Measurements from ENCODE around the gene ATP9B.
"Not testable (repeated sequence)": the region's sequence is repeated elsewhere in the genome, so short reads cannot be mapped to it uniquely, and the experiment has no call there.

The ATP9B gene

GRCh38 chr18:79068341-79068936 is 755 bp upstream of the ATP9B start:
- in situ Hi-C loops (cut with MboI; ENCODE audit: low pct_unique_long_range_greater_than_20kb, low sequenced_read_pairs, unreplicated experiment): no loop called here
- no peak for DNase-seq (ENCODE audit: low spot score)
- no peak for TF ChIP-seq CTCF (IDR thresholded peaks at IDR 0.05; ENCODE audit: extremely low read depth, insufficient read depth, missing control alignments)

GRCh38 chr18:79069717-79070151 is 540 bp downstream of the ATP9B start:
- no peak for TF ChIP-seq CTCF (IDR thresholded peaks at IDR 0.05; ENCODE audit: extremely low read depth, insufficient read depth, missing control alignments)
- DNase-seq (ENCODE audit: low spot score): no peak
- in situ Hi-C loops (cut with MboI; ENCODE audit: low pct_unique_long_range_greater_than_20kb, low sequenced_read_pairs, unreplicated experiment): no loop called here

GRCh38 chr18:79070486-79070885 is 1.3 kb downstream of the ATP9B start:
- peak; percentile 8 for DNase-seq (ENCODE audit: low spot score)
- no peak for TF ChIP-seq CTCF (IDR thresholded peaks at IDR 0.05; ENCODE audit: extremely low read depth, insufficient read depth, missing control alignments)
- in situ Hi-C loops (cut with MboI; ENCODE audit: low pct_unique_long_range_greater_than_20kb, low sequenced_read_pairs, unreplicated experiment): no loop called here

- no peak for TF ChIP-seq CTCF (IDR thresholded peaks at IDR 0.05; ENCODE audit: extremely low read depth, insufficient read depth, missing control alignments)
- in situ Hi-C loops (cut with MboI; ENCODE audit: low pct_unique_long_range_greater_than_20kb, low sequenced_read_pairs, unreplicated experiment): no loop called here
- DNase-seq (ENCODE audit: low spot score): peak; percentile 49
Observed at GRCh38 chr18:79071037-79071436, 1.8 kb downstream of the ATP9B start.

GRCh38 chr18:79071503-79072210 is 2.5 kb downstream of the ATP9B start:
- peak; percentile 6 for DNase-seq (ENCODE audit: low spot score)
- in situ Hi-C loops (cut with MboI; ENCODE audit: low pct_unique_long_range_greater_than_20kb, low sequenced_read_pairs, unreplicated experiment): no loop called here
- no peak for TF ChIP-seq CTCF (IDR thresholded peaks at IDR 0.05; ENCODE audit: extremely low read depth, insufficient read depth, missing control alignments)

- in situ Hi-C loops (cut with MboI; ENCODE audit: low pct_unique_long_range_greater_than_20kb, low sequenced_read_pairs, unreplicated experiment); DNase-seq (ENCODE audit: low spot score): not testable (repeated sequence)
Observed at GRCh38 chr18:79072655-79073054, 3.5 kb downstream of the ATP9B start.

- DNase-seq (ENCODE audit: low spot score): no peak
- in situ Hi-C loops (cut with MboI; ENCODE audit: low pct_unique_long_range_greater_than_20kb, low sequenced_read_pairs, unreplicated experiment): no loop called here
Observed at GRCh38 chr18:79077181-79077580, 8.0 kb downstream of the ATP9B start.

GRCh38 chr18:79078791-79079190 is 9.6 kb downstream of the ATP9B start:
- DNase-seq (ENCODE audit: low spot score); in situ Hi-C loops (cut with MboI; ENCODE audit: low pct_unique_long_range_greater_than_20kb, low sequenced_read_pairs, unreplicated experiment): not testable (repeated sequence)

More at GRCh38 chr18:79077181-79077580, 8.0 kb downstream of the ATP9B start:
- no peak for TF ChIP-seq CTCF (IDR thresholded peaks at IDR 0.05; ENCODE audit: extremely low read depth, insufficient read depth, missing control alignments)

All from GM13977 (cell line).